SK-N-SH (cell line): ENCODE data around the gene YWHAE. TPM values are rescaled to one million over a fixed set of nuclear protein-coding genes. Genes with fewer than 3 reads are reported as not detected.

Experiments used
- CTCF ChIA-PET: fragments of 300-600, 350-600 bp; formaldehyde crosslinking; extraction: SDS; loops from one replicate; lab custom pipeline; 2021; lab: Yijun Ruan, JAX
- POLR2A ChIA-PET: fragments of 350-600 bp; sonication (Branson Sonifier 250); formaldehyde crosslinking; extraction: SDS; loops from one replicate; lab custom pipeline; 2020; ENCODE audit warnings: antibody characterized with exemption, inconsistent platforms; lab: Yijun Ruan, JAX
- DNase-seq: peaks from one replicate; pipeline ENCODE4 v3.0.0; 2012
- H2AFZ ChIP-seq: fragments of 200-600 bp; sonication (generic); 2 replicates; pipeline ENCODE4 v1.8.1; 2016; ENCODE audit warnings: antibody characterized with exemption, mild to moderate bottlenecking, low read depth
- H3F3A ChIP-seq: fragments of 200-600 bp; sonication (generic); replicated peaks from 2 replicates; pipeline ENCODE3; 2016; ENCODE audit warnings: antibody characterized with exemption, mild to moderate bottlenecking; ENCODE audit not compliant: insufficient read depth
- H3K27ac ChIP-seq, 2 experiments: fragments of 200-500 bp in 1 of 2; fragments of 200-600 bp in 1 of 2; sonication (Bioruptor generic) in 1 of 2; sonication (generic), shearing (Covaris generic) in 1 of 2; 2 replicates each; pipeline versions ENCODE4 v1.5.1 to v1.6.1; 2014 to 2016; ENCODE audit warnings: low read depth in 2 of 2, inconsistent platforms in 1 of 2, low read length in 1 of 2, mild to moderate bottlenecking in 1 of 2, mixed read lengths in 1 of 2
- H3K27me3 ChIP-seq: fragments of 200-600 bp; sonication (generic), shearing (Covaris generic); 2 replicates; pipeline ENCODE4 v1.6.1; 2016; ENCODE audit warnings: mixed run types; ENCODE audit not compliant: insufficient read depth
- H3K36me3 ChIP-seq, 2 experiments: fragments of 200-500 bp in 1 of 2; fragments of 200-600 bp in 1 of 2; sonication (Bioruptor generic) in 1 of 2; sonication (generic) in 1 of 2; replicated peaks in 1 of 2; 2 replicates each; pipeline versions ENCODE3 to v1.5.1; 2014 to 2016; ENCODE audit warnings: low read length in 1 of 2, mild to moderate bottlenecking in 1 of 2; ENCODE audit not compliant: insufficient read depth in 2 of 2, control insufficient read depth in 1 of 2
- H3K4me1 ChIP-seq, 2 experiments: fragments of 200-500 bp in 1 of 2; fragments of 200-600 bp in 1 of 2; sonication (Bioruptor generic) in 1 of 2; sonication (generic), shearing (Covaris generic) in 1 of 2; 2 replicates each; pipeline versions ENCODE4 v1.5.1 to v1.6.1; 2014 to 2016; ENCODE audit warnings: low read depth in 1 of 2, low read length in 1 of 2, mixed run types in 1 of 2; ENCODE audit not compliant: insufficient read depth in 2 of 2, control insufficient read depth in 1 of 2
- H3K4me2 ChIP-seq: fragments of 200-600 bp; sonication (generic), shearing (Covaris generic); 2 replicates; pipeline ENCODE4 v1.6.1; 2017; ENCODE audit warnings: mixed run types
- H3K4me3 ChIP-seq, 2 experiments: fragments of 200-500 bp in 1 of 2; fragments of 200-600 bp in 1 of 2; sonication (Bioruptor generic) in 1 of 2; sonication (generic), shearing (Covaris generic) in 1 of 2; 2 replicates each; pipeline versions ENCODE4 v1.5.1 to v1.8.1; 2014 to 2016; ENCODE audit warnings: low read depth in 2 of 2, inconsistent platforms in 1 of 2, low read length in 1 of 2, mild to moderate bottlenecking in 1 of 2, mixed read lengths in 1 of 2, moderate library complexity in 1 of 2
- H3K79me2 ChIP-seq: fragments of 200-600 bp; sonication (generic); 2 replicates; pipeline ENCODE4 v1.8.1; 2017; ENCODE audit warnings: mild to moderate bottlenecking; ENCODE audit not compliant: insufficient read depth
- H3K9ac ChIP-seq: fragments of 200-600 bp; sonication (generic); 2 replicates; pipeline ENCODE4 v1.6.1; 2017; ENCODE audit warnings: mixed run types
- H3K9me2 ChIP-seq: fragments of 200-600 bp; sonication (generic); 2 replicates; pipeline ENCODE4 v1.6.1; 2017; ENCODE audit warnings: mixed run types
- H3K9me3 ChIP-seq: fragments of 200-600 bp; sonication (generic); 2 replicates; pipeline ENCODE4 v1.6.1; 2017; ENCODE audit warnings: mixed run types, mild to moderate bottlenecking, moderate library complexity
- H4K20me1 ChIP-seq: fragments of 200-600 bp; sonication (generic); 2 replicates; pipeline ENCODE4 v1.6.1; 2017; ENCODE audit warnings: mild to moderate bottlenecking, mixed run types; ENCODE audit not compliant: insufficient read depth
- ELF1 ChIP-seq: IDR thresholded peaks from 2 replicates; pipeline ENCODE4 v1.4.0; 2012
- FOSL2 ChIP-seq: IDR thresholded peaks from 2 replicates; pipeline ENCODE4 v1.4.0; 2012; ENCODE audit warnings: low read depth, mild to moderate bottlenecking, moderate library complexity, borderline replicate concordance
- FOXJ3 ChIP-seq: sonication (generic); formaldehyde crosslinking; IDR thresholded peaks from 2 replicates; pipeline ENCODE4 v1.5.1; 2020; ENCODE audit warnings: mild to moderate bottlenecking, missing genetic modification reagents
- FOXM1 ChIP-seq: IDR thresholded peaks from 2 replicates; pipeline ENCODE4 v1.4.0; 2012; ENCODE audit warnings: low read depth, mild to moderate bottlenecking
- IRF3 ChIP-seq: fragments of 150-350 bp; IDR thresholded peaks from 2 replicates; pipeline ENCODE4 v1.6.1; 2016; ENCODE audit warnings: mild to moderate bottlenecking, low read depth, low read length
- JUND ChIP-seq: IDR thresholded peaks from 2 replicates; pipeline ENCODE4 v1.4.0; 2012
- MXI1 ChIP-seq: IDR thresholded peaks from 2 replicates; pipeline ENCODE4 v1.6.1; 2012; ENCODE audit warnings: mild to moderate bottlenecking, low read depth, low read length, improper control_type of control experiment
- POLR2AphosphoS5 ChIP-seq: IDR thresholded peaks from 2 replicates; pipeline ENCODE4 v1.6.1; 2012; ENCODE audit warnings: low read depth, low read length
- RAD21 ChIP-seq: IDR thresholded peaks from 2 replicates; pipeline ENCODE4 v1.6.1; 2012; ENCODE audit warnings: mild to moderate bottlenecking, low read length
- REST ChIP-seq: IDR thresholded peaks from 2 replicates; pipeline ENCODE4 v1.6.1; 2012; ENCODE audit warnings: mild to moderate bottlenecking, low read depth, low read length, moderate library complexity
- RXRA ChIP-seq: IDR thresholded peaks from 2 replicates; pipeline ENCODE4 v1.4.0; 2012; ENCODE audit warnings: low read depth, mild to moderate bottlenecking, borderline replicate concordance
- TCF12 ChIP-seq: IDR thresholded peaks from 2 replicates; pipeline ENCODE4 v1.4.0; 2012
- USF2 ChIP-seq: fragments of 150-350 bp; IDR thresholded peaks from 2 replicates; pipeline ENCODE4 v1.6.1; 2017; ENCODE audit warnings: antibody characterized with exemption, low read length, low read depth, borderline replicate concordance
- ZBTB33 ChIP-seq: IDR thresholded peaks from 2 replicates; pipeline ENCODE4 v1.4.0; 2012; ENCODE audit warnings: low read depth, borderline replicate concordance
- WGBS: methylation state at CpG from one replicate; pipeline ENCODE4 v1.1.6; 2017; ENCODE audit warnings: low lambda C conversion rate; 5-methylcytosine and 5-hydroxymethylcytosine counted together
- polyA plus RNA-seq, 3 experiments: library from polyadenylated mRNA; depleted of rRNA; stranded (reverse); fragments of >200 nt; gene quantifications; 2 replicates each; pipeline ENCODE4 v1.2.3, GENCODE V29; 2012

YWHAE gene
- polyA plus RNA-seq, 1 of the 3 experiments (the other 2 are of a cell fraction): 1,023 TPM

- ChIA-PET CTCF (interaction anchor here (3.3 kb wide), 1 partner anchor 37 kb away, joined by 13 read pairs; no protein-coding TSS in a partner anchor), POLR2A (no interaction called here)
- Histone ChIP-seq H3K4me2 (no peak overlapping the region), H3K27ac (no peak overlapping the region), H3K27me3 (no peaks in the 10 kb centered on the region), H3F3A (peaks cover 10% of the 10 kb centered on the region), H3K9ac (no peak overlapping the region), H3K36me3 (peaks cover 0 to 5% of the 10 kb centered on the region in 2 experiments), H4K20me1 (peaks cover 22% of the 10 kb centered on the region), H3K4me1 (peaks cover 0 to 4% of the 10 kb centered on the region in 2 experiments; a peak in 2 of 4 replicates), H3K79me2 (peaks cover 30% of the 10 kb centered on the region), H3K4me3 (no peak overlapping the region), H2AFZ (no peak overlapping the region), H3K9me3 (no peaks in the 10 kb centered on the region), H3K9me2 (no peaks in the 10 kb centered on the region)
- TF ChIP-seq USF2: no peak
- no peak for TF ChIP-seq FOXJ3 (CRISPR knock-in tag)
- TF ChIP-seq POLR2AphosphoS5: no peak
- TF ChIP-seq FOXM1: no peak
- TF ChIP-seq ELF1: no peak
- no peak for TF ChIP-seq ZBTB33
- no peak for TF ChIP-seq TCF12
- no peak for DNase-seq
- WGBS: 88% methylated on average over 4 of the region's 4 CpGs
Observed at GRCh38 chr17:1402262-1402586, 2.2 kb upstream of the YWHAE start.

- H3K79me2 ChIP-seq: peaks cover 61% of the 10 kb centered on the region
- H3K9me2 ChIP-seq: no peaks in the 10 kb centered on the region
- CTCF ChIA-PET: interaction anchor here (0.6 to 3.3 kb wide), 3 partner anchors 25 to 330 kb away, joined by 3 to 13 read pairs (median 3); no protein-coding TSS in a partner anchor
- no peak for DNase-seq
- TF ChIP-seq MXI1: no peak
- TF ChIP-seq USF2: no peak
- no peak for TF ChIP-seq FOXM1
- peak; percentile 17; the same call in 1 of the 2 replicates for TF ChIP-seq JUND
- 0 out of 2 replicates have a peak, but pooled peaks have one; percentile 3 for TF ChIP-seq REST
- TF ChIP-seq RXRA: no peak
- TF ChIP-seq IRF3: no peak
- no peak for TF ChIP-seq FOSL2
- no peak for TF ChIP-seq RAD21
- peak overlapping the region; percentile 68 to 99 for H3K4me3 ChIP-seq
- POLR2A ChIA-PET: interaction anchor here (0.5 to 1.9 kb wide), 4 partner anchors 8 to 117 kb away, joined by 3 to 14 read pairs (median 6); partner anchors contain the start of genes CRK and INPP5K
- peaks cover 0 to 21% of the 10 kb centered on the region in 2 experiments for H3K36me3 ChIP-seq
- WGBS: under 1% methylated on average over 26 of the region's 41 CpGs
- peaks cover 2 to 4% of the 10 kb centered on the region in 2 experiments; a peak in 2 of 4 replicates for H3K4me1 ChIP-seq
- peak overlapping the region; percentile 85 for H3K4me2 ChIP-seq
- H3K9me3 ChIP-seq: no peaks in the 10 kb centered on the region
- no peaks in the 10 kb centered on the region for H3K27me3 ChIP-seq
- H3F3A ChIP-seq: peaks cover 10% of the 10 kb centered on the region
- H3K9ac ChIP-seq: peak overlapping the region; percentile 99
- H2AFZ ChIP-seq: no peak overlapping the region
- peaks cover 53% of the 10 kb centered on the region for H4K20me1 ChIP-seq
- peak overlapping the region; percentile 97 for H3K27ac ChIP-seq
Observed at GRCh38 chr17:1398931-1399678, 917 bp downstream of the YWHAE start.
